K562 (cell line): ENCODE measurements around the gene ACADM. TPM values are rescaled to one million over a fixed set of nuclear protein-coding genes. Genes with fewer than 3 reads are reported as not detected.
A peak's percentile ranks its signal among the peaks of the same experiment; 100 is the strongest.

ENCODE experiments used
- ATAC-seq: fragments of 200-7000 bp; cut with Tn5 transposase; 3 replicates; pipeline ENCODE4 v1.9.1; 2020; ENCODE audit warnings: moderate library complexity
- BruUV-seq: library from RNA; stranded (reverse); fragments of 400-500 nt; replicated peaks from 2 replicates; lab custom pipeline; 2021; lab: Mats Ljungman, UMichigan
- CTCF ChIA-PET: fragments of 300-600 bp; formaldehyde crosslinking; extraction: SDS; loops from one replicate; lab custom pipeline; 2021; ENCODE audit warnings: low intra/inter-chr PET ratio; lab: Yijun Ruan, JAX
- POLR2A ChIA-PET: fragments of 300-600, 350-650 bp; sonication (Branson Sonifier 250); formaldehyde crosslinking; extraction: SDS; loops from one replicate; lab custom pipeline; 2021; ENCODE audit warnings: antibody characterized with exemption, inconsistent platforms; lab: Yijun Ruan, JAX
- DNase-seq, 4 experiments: peaks; one replicate each; pipeline versions ENCODE4 v3.0.0 to v3.0.0-alpha.2; 2011 to 2018; ENCODE audit warnings: low spot score in 3 of 4, mixed read lengths in 3 of 4; ENCODE audit errors: extremely low read depth in 1 of 4
- FAIRE-seq: peaks from 2 replicates; lab custom pipeline; 2011; peaks lifted over from hg19 to GRCh38; lab: Jason Lieb, UNC
- H2AFZ ChIP-seq: 2 replicates; pipeline ENCODE4 v1.6.0; 2011; ENCODE audit warnings: low read depth, low read length, control low read depth, inconsistent platforms
- H3K27ac ChIP-seq: fragments of 200-600 bp; 3 replicates; pipeline ENCODE4 v1.8.0; 2011; ENCODE audit warnings: low read depth, mild to moderate bottlenecking, control low read depth, inconsistent platforms, low read length, moderate library complexity, mixed read lengths; ENCODE audit errors: extremely low read depth
- H3K27me3 ChIP-seq, 2 experiments: fragments of 300-600 bp in 1 of 2; 2 replicates in 1 of 2; 3 replicates in 1 of 2; pipeline versions ENCODE4 v1.6.0 to v1.8.0; 2011; ENCODE audit warnings: inconsistent platforms in 2 of 2, low read length in 2 of 2, mild to moderate bottlenecking in 1 of 2, mixed read lengths in 1 of 2, moderate library complexity in 1 of 2; ENCODE audit not compliant: control insufficient read depth in 2 of 2, insufficient read depth in 2 of 2
- H3K36me3 ChIP-seq: fragments of 300-600 bp; 3 replicates; pipeline ENCODE4 v1.8.0; 2011; ENCODE audit warnings: mild to moderate bottlenecking, low read length, inconsistent platforms; ENCODE audit not compliant: control insufficient read depth, insufficient read depth
- H3K4me1 ChIP-seq, 2 experiments: fragments of 200-600 bp in 1 of 2; replicated peaks in 1 of 2; 2 replicates in 1 of 2; 3 replicates in 1 of 2; pipeline versions ENCODE4 v1.5.1 to v1.8.0; 2011; ENCODE audit warnings: inconsistent platforms in 2 of 2, low read length in 2 of 2, mild to moderate bottlenecking in 1 of 2, mixed read lengths in 1 of 2, moderate library complexity in 1 of 2; ENCODE audit not compliant: control insufficient read depth in 2 of 2, insufficient read depth in 2 of 2
- H3K4me2 ChIP-seq: 2 replicates; pipeline ENCODE4 v1.6.1; 2011; ENCODE audit warnings: low read length, control low read depth, inconsistent platforms, mixed read lengths; ENCODE audit not compliant: insufficient read depth
- H3K4me3 ChIP-seq: fragments of 200-600 bp; sonication (generic), shearing (Covaris generic); 2 replicates; pipeline ENCODE4 v1.5.1; 2016; ENCODE audit warnings: control low read depth, inconsistent platforms
- H3K79me2 ChIP-seq: fragments of 200-600 bp; 3 replicates; pipeline ENCODE4 v1.8.0; 2011; ENCODE audit warnings: low read length, inconsistent platforms; ENCODE audit not compliant: control insufficient read depth, insufficient read depth
- H3K9ac ChIP-seq, 2 experiments: 2 replicates each; pipeline versions ENCODE4 v1.6.0 to v1.6.1; 2011; ENCODE audit warnings: low read depth in 2 of 2, low read length in 2 of 2, control low read depth in 1 of 2, inconsistent platforms in 1 of 2, mild to moderate bottlenecking in 1 of 2, mixed read lengths in 1 of 2; ENCODE audit not compliant: insufficient read depth in 1 of 2
- H3K9me1 ChIP-seq: one replicate; pipeline ENCODE4 v1.6.0; 2011; ENCODE audit warnings: inconsistent platforms, mild to moderate bottlenecking, low read length, moderate library complexity; ENCODE audit not compliant: control insufficient read depth, insufficient read depth
- H3K9me3 ChIP-seq: replicated peaks from 2 replicates; pipeline ENCODE4 v1.5.1; 2011; ENCODE audit warnings: low read depth, low read length, inconsistent platforms; ENCODE audit not compliant: control insufficient read depth, insufficient read depth
- H4K20me1 ChIP-seq: replicated peaks from 2 replicates; pipeline ENCODE4 v1.6.1; 2011; ENCODE audit warnings: low read length, inconsistent platforms, mixed read lengths; ENCODE audit not compliant: control insufficient read depth, insufficient read depth
- CSDE1 ChIP-seq, 2 experiments: fragments of 450-650 bp; IDR thresholded peaks; 2 replicates each; pipeline ENCODE4 v1.6.1; 2016; ENCODE audit warnings: mild to moderate bottlenecking in 1 of 2
- E2F1 ChIP-seq: sonication (generic); formaldehyde crosslinking; IDR thresholded peaks from 2 replicates; pipeline ENCODE4 v1.8.1; 2023; ENCODE audit warnings: mild to moderate bottlenecking, missing genetic modification reagents, moderate library complexity
- FOXK2 ChIP-seq, 2 experiments: fragments of 450-650 bp; IDR thresholded peaks in 1 of 2; conservative IDR thresholded peaks in 1 of 2; 2 replicates each; pipeline ENCODE4 v1.6.1; 2016; ENCODE audit warnings: low read depth in 2 of 2, mild to moderate bottlenecking in 1 of 2
- HMBOX1 ChIP-seq: sonication (generic); IDR thresholded peaks from 2 replicates; pipeline ENCODE4 v1.6.1; 2016
- KLF10 ChIP-seq: fragments of 250-450 bp; sonication (Bioruptor Pico); IDR thresholded peaks from 2 replicates; pipeline ENCODE4 v1.6.1; 2021; ENCODE audit warnings: matching md5 sums
- MYBL2 ChIP-seq, 2 experiments: fragments of 450-650 bp in 1 of 2; sonication (generic) in 1 of 2; formaldehyde crosslinking in 1 of 2; IDR thresholded peaks; 2 replicates each; pipeline versions ENCODE4 v1.6.1 to v1.8.1; 2017 to 2022; ENCODE audit warnings: borderline replicate concordance in 1 of 2, inconsistent platforms in 1 of 2, low read depth in 1 of 2, mild to moderate bottlenecking in 1 of 2, missing genetic modification reagents in 1 of 2, moderate library complexity in 1 of 2
- POLR2AphosphoS2 ChIP-seq: IDR thresholded peaks from 2 replicates; pipeline ENCODE4 v1.6.1; 2012; ENCODE audit warnings: low read length, improper control_type of control experiment
- RBFOX2 ChIP-seq: fragments of 200-400 bp; formaldehyde crosslinking; IDR thresholded peaks from 2 replicates; pipeline ENCODE4 v1.6.1; 2017; ENCODE audit warnings: low read depth, mild to moderate bottlenecking, low read length, moderate library complexity
- SMARCA4 ChIP-seq: fragments of 450-650 bp; IDR thresholded peaks from 2 replicates; pipeline ENCODE4 v1.6.1; 2016
- SREBF1 ChIP-seq: fragments of 150-350 bp; IDR thresholded peaks from 2 replicates; pipeline ENCODE4 v1.6.1; 2014; ENCODE audit warnings: antibody characterized with exemption, low read depth, low read length, borderline replicate concordance
- ZNF253 ChIP-seq: fragments of 250-450 bp; sonication (Bioruptor Pico); conservative IDR thresholded peaks from 2 replicates; pipeline ENCODE4 v1.6.1; 2021; ENCODE audit warnings: mild to moderate bottlenecking
- ZNF764 ChIP-seq: fragments of 250-450 bp; sonication (Bioruptor Pico); IDR thresholded peaks from 2 replicates; pipeline ENCODE4 v1.4.0; 2020; ENCODE audit warnings: low read depth, mild to moderate bottlenecking, moderate library complexity
- in situ Hi-C: fragments of 300-500 bp; cut with MboI; formaldehyde crosslinking; loops from 4 replicates; pipeline ENCODE4 v1.15.0; 2018; ENCODE audit warnings: inconsistent platforms, mixed read lengths
- intact Hi-C: fragments of 100-400 bp; cut with micrococcal nuclease; formaldehyde crosslinking; loops from 2 replicates; pipeline ENCODE4 v1.14.2; 2022
- polyA plus RNA-seq, 8 experiments: library from polyadenylated mRNA; depleted of rRNA in 4 of 8; stranded (reverse) in 5 of 8; unstranded in 3 of 8; fragments of >200 nt; fragmentation: Nextera tagmentation in 2 of 8; fragmentation: Illumina TruSeq in 1 of 8; extraction: Ambion mirVana in 2 of 8; extraction: Trizol in 1 of 8; gene quantifications; 2 replicates each; pipeline versions ENCODE4 v1.2.1 to v1.2.3, GENCODE V29; 2011 to 2014; ENCODE audit warnings: inconsistent platforms in 1 of 8, missing spikeins in 1 of 8
- total RNA-seq, 7 experiments: library from RNA; depleted of rRNA in 6 of 7; stranded (reverse); fragments of >200 nt in 6 of 7; fragmentation: Illumina TruSeq in 2 of 7; extraction: Trizol in 2 of 7; gene quantifications; 2 replicates each; pipeline versions ENCODE4 v1.2.1 to v1.2.3, GENCODE V29; 2011 to 2021; ENCODE audit warnings: low replicate concordance in 1 of 7

The ACADM gene
- total and polyA plus RNA-seq, 9 of the 15 experiments (the other 6 are each of a cell fraction or from before 2014, with no cell fraction given), result 82.5 to 156 (median 123) TPM

- TF ChIP-seq E2F1 (CRISPR knock-in tag) (no peak), KLF10 (CRISPR knock-in tag) (no peak), POLR2AphosphoS2 (0 out of 2 replicates have a peak, but pooled peaks have one; percentile 33), RBFOX2 (peak; percentile 45; the same call in 1 of the 2 replicates), ZNF253 (CRISPR knock-in tag) (no peak), MYBL2 (IDR thresholded peaks at IDR 0.05; ENCODE audit: low read depth) (no peak), MYBL2 (CRISPR knock-in tag; IDR thresholded peaks at IDR 0.05; ENCODE audit: borderline replicate concordance) (no peak), ZNF764 (CRISPR knock-in tag) (no peak)
These were observed 63.0 kb downstream of the ACADM start (continued) for GRCh38 chr1:75787524-75787923.

- H3K4me1 ChIP-seq, result peaks cover 0 to 5% of the 10 kb centered on the region in 2 experiments; a peak in 1 of 5 replicates
- CTCF ChIA-PET, result no interaction called here
- in situ Hi-C loops (loop anchor here (5.0 kb wide), 1 partner anchor 63 kb away; no protein-coding TSS in a partner anchor), intact Hi-C loops (loop anchor here (5.0 kb wide), 1 partner anchor 1892 kb away; the partner anchor contains the start of gene ZZZ3)
- peaks cover 83% of the 10 kb centered on the region for H3K36me3 ChIP-seq
- H4K20me1 ChIP-seq, result peaks cover 50% of the 10 kb centered on the region
- no peaks in the 10 kb centered on the region for H3K9me3 ChIP-seq
- H3K79me2 ChIP-seq, result peaks cover 92% of the 10 kb centered on the region
- ATAC-seq, result peak; percentile 11; the same call in 1 of the 3 replicates
- H3K9me1 ChIP-seq, result no peaks in the 10 kb centered on the region
- peak overlapping the region; percentile 63 for H3K4me3 ChIP-seq
- peak overlapping the region; percentile 94 for H3K4me2 ChIP-seq
- peak overlapping the region; percentile 7; the same call in 2 of the 3 replicates for H3K27ac ChIP-seq
- FAIRE-seq, result no peak
- no TSS peak for BruUV-seq
- H3K9ac ChIP-seq, result peak overlapping the region in 1 of 2 experiments; percentile 95; a peak in 2 of 4 replicates
- no peak for TF ChIP-seq KLF10 (CRISPR knock-in tag)
- TF ChIP-seq CSDE1 (IDR thresholded peaks at IDR 0.05), result 0 out of 4 replicates have a peak, but pooled peaks of 1 of the 2 experiments have one; percentile 27
- no peak for TF ChIP-seq SREBF1
- peak; percentile 19; the same call in 1 of the 2 replicates for TF ChIP-seq HMBOX1
- no peak for TF ChIP-seq FOXK2 (conservative IDR thresholded peaks at IDR 0.05 in 1 of 2, IDR thresholded peaks at IDR 0.05 in 1 of 2; ENCODE audit: low read depth in 2 of 2)
- TF ChIP-seq SMARCA4, result 0 out of 2 replicates have a peak, but pooled peaks have one; percentile 16
- TF ChIP-seq, all 486 proteins: peak for 3
- no peak overlapping the region for H2AFZ ChIP-seq
- peak in 3 of 4 experiments; percentile 22 to 37 (median 27) for DNase-seq
- POLR2A ChIA-PET, result interaction anchor here (0.6 to 2.0 kb wide), 3 partner anchors 10 to 117 kb away, joined by 3 to 7 read pairs (median 5); no protein-coding TSS in a partner anchor
- H3K27me3 ChIP-seq, result no peaks in the 10 kb centered on the region
These were observed 65.5 kb downstream of the ACADM start for GRCh38 chr1:75789988-75790387.
